Stimulated activated CD4-positive, alpha-beta T cell treated with anti-CD3 and anti-CD28 coated beads, Interleukin-15, amount 100 ng/mL, for 48 hours (primary cell): ENCODE results near the gene GSPT1.
A peak's percentile ranks its signal among the peaks of the same experiment; 100 is the strongest.
"Not testable (repeated sequence)": the region's sequence is repeated elsewhere in the genome, so short reads cannot be mapped to it uniquely, and the experiment has no call there.

Experiments
- DNase-seq, 2 donors: peaks; one replicate each; pipeline ENCODE4 v3.0.0-alpha.2; 2020; ENCODE audit warnings: low read depth in 2 of 2

Gene GSPT1

DNA sequence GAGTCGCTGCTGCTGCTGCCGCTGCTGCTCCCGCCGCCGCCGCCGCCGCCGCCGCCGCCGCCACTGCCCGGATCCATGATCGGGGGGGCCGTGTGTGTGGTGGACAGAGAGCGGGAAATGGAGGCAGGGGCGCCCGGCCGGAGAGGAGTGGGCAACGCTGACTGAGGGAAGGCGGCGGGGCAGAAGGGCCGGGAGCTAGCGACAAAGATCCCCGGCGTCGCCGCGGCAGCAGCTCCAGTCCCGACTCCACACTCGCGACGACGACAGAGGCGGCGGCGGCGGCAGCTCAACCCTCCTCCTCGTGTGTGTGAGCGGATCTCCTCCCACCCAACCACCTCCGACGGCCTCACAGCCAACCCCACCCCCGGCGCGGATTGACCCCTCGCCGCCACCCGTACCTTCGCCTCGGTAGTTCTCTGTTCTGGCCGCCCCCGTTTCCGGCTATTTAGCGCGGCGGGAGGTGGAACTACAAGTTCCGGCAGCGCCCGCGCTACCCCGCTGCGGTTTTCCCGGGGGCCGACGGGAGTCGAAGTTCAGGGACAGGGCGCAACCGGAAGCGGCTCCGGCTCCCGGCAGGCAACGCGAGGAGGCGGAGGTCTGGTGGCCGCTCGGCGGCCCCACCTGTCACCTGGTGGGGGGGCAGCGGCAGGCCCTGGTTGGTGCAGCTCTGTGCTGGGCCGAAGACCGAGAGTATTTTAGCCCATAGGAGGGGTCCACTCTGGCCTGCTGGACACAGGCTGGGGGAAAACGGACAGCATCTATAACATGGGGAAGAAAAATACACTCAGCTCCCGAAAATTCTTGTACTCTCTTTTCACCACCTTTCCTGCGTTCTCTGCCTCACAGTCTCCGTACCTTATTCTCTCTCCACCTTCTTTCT, at the start of gene GSPT1:
Gene GSPT1 (minus strand): TSS at position 313 of the 880 bp plus-strand sequence. CDS start 236 bp downstream, at position 77.
- peak; percentile 99 for DNase-seq

DNA sequence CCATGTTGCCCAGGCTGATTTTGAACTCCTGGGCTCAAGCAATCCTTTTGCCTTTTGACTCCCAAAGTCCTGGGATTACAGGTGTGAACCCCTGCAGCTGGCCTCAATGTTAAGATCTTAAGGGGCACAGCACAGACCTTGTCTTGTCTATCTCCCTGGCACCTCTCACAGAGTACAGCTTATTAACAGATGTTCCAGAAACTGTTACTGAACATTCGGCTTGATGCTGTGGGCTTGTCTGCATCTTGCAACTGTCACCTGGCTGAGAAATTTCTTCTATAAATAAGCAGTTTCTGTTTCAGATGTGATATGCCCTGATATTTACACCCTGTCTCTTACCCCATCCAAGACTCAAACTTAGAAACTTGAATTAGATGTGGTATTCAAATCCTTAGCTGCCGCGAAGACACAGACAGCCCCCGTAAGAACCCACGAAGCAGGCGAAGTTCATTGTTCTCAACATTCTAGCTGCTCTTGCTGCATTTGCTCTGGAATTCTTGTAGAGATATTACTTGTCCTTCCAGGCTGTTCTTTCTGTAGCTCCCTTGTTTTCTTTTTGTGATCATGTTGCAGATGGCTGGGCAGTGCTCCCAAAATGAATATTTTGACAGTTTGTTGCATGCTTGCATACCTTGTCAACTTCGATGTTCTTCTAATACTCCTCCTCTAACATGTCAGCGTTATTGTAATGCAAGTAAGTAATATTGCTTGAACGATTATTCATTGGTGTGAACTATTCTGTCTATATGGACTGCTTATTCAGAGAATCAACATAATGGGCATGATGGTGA, 49.2 kb upstream of the GSPT1 start, which contains the start of gene TNFRSF17:
Gene TNFRSF17 (plus strand): TSS at position 450 of the 791 bp plus-strand sequence. CDS start 115 bp downstream, at position 565.
- DNase-seq = no peak

DNA sequence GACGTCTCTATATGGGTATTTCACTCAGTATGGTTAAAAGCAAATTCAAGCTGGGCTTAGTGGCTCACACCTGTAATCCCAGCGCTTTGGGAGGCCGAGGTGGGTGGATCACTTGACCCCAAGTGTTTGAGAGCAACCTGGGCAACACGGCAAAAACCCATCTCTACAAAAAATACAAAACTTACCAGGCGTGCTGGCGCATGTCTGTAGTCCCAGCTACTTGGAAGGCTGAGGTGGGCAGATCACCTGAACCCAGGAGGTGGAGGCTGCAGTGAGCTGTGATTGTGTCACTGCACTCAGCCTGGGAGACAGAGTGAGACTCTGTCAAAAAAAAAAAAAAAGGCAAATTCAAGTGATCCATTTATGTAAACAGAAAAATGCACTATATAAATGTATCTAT, 48.0 kb upstream of the GSPT1 start:
- DNase-seq = no peak

DNA sequence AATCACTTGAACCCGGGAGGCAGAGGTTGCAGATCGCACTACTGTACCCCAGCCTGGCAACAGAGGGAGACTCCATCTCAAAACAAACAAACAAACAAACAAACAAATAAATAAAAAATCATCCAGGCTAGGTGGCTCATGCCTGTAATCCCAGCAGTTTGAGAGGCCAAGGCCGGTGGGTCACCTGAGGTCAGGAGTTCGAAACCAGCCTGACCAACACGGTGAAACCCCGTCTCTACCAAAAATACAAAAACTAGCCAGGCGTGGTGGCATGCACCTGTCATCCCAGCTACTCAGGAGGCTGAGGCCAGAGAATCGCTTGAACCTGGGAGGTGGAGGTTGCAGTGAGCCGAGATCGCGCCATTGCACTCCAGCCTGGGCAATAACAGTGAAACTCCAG, 47.2 kb upstream of the GSPT1 start:
- not testable (repeated sequence) for DNase-seq

DNA sequence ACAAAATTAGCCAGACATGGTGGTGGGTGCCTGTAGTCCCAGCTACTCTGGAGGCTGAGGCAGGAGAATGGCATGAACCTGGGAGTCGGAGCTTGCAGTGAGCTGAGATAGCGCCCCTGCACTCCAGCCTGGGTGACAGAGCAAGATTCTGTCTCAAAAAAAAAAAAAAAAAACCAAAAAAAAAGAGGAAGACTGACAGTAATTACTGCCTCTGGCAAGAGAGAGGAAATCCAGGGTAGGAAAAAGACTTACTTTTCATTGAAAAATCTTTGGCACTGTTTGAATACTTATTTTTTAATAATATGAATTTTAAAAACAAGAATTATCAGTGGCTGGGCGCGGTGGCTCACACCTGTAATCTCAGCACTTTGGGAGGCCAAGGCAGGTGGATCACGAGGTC, 46.7 kb upstream of the GSPT1 start:
- not testable (repeated sequence) for DNase-seq

DNA sequence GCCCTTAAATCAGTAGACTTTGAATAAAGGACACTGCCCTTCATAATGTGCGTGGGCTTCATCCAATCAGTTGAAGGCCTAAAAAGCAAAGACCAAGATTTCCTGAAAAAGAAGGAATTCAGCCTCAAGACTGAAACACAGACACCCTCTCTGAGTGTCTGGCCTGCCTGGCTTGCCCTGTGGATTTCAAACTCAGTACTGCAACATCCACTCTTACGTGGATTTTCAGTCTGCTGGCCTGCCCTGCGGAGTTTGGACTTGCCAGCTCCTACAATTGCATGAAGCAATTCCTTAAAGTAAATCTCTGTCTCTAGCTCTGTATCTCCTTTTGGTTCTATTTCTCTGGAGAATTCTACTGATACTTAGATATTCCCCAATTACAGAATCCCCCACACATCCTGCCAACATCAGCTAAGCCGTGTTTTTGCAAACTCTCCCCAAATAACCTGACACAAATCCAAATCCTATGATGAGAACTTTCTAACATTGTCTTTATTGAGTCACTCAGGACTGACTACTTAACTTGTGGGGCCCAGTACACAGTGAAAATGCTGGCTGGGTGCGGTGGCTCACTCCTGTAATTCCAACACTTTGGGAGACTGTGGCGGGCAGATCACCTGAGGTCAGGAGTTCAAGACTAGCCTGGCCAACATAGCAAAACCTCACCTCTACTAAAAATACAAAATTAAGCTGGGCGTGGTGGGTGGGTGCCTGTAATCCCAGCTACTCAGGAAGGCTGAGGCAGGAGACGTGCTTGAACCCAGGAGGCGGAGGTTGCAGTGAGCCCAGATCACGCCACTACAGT, 42.0 kb upstream of the GSPT1 start:
- no peak for DNase-seq

GRCh38 chr16:11956558-11956957, 40.8 kb upstream of the GSPT1 start:
- DNase-seq = no peak

DNA sequence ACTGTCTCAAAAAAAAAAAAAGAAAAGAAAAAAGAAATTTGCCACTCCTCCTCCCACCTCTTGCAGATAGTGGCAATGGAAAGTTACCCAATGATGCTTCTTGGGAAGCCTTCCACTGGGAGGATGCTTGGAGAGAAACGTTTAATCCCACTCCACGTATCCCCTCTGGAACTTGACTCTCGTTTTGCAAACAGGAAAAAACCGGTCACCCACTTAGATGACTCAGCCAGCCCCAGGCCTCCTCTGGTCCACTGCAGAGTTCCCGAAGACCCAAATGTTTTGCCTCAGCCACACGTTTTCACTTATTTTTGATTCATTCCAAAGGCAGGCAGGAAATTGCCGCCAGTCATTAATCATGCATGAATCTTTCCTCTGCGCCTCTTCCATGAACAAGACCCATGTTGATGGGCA, 40.0 kb upstream of the GSPT1 start:
- no peak for DNase-seq

- DNase-seq = not testable (repeated sequence)
Measured at GRCh38 chr16:11953576-11953975, 37.8 kb upstream of the GSPT1 start.

GRCh38 chr16:11950388-11950787, 34.6 kb upstream of the GSPT1 start:
- no peak for DNase-seq

- DNase-seq = no peak
Measured at GRCh38 chr16:11949527-11949926, 33.8 kb upstream of the GSPT1 start.

DNA sequence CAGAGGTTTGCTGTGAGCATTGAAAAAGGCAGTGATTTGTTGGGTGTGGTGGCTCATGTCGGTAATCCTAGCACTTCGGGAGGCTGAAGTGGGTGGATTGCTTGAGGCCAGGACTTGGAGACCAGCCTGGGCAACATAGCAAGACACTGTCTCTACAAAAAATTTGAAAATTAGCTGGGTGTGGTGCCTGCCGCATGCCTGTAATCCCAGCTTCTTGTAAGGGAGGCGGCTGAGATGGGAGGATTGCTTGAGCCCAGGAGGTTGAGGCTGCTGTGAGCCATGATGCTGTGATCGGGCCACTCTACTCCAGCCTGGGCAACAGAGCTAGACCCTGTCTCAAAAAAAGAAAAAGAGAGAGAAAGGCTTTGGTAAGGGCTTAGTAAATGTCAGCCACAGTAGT, 33.1 kb upstream of the GSPT1 start:
- DNase-seq = no peak

GRCh38 chr16:11946433-11946832, 30.7 kb upstream of the GSPT1 start:
- DNase-seq = no peak

- DNase-seq = not testable (repeated sequence)
Measured at GRCh38 chr16:11941945-11942344, 26.2 kb upstream of the GSPT1 start, which contains the start of gene NPIPB2. Gene NPIPB2 (minus strand): TSS chr16:11942045. CDS start chr16:11942045, 0 bp downstream.

DNA sequence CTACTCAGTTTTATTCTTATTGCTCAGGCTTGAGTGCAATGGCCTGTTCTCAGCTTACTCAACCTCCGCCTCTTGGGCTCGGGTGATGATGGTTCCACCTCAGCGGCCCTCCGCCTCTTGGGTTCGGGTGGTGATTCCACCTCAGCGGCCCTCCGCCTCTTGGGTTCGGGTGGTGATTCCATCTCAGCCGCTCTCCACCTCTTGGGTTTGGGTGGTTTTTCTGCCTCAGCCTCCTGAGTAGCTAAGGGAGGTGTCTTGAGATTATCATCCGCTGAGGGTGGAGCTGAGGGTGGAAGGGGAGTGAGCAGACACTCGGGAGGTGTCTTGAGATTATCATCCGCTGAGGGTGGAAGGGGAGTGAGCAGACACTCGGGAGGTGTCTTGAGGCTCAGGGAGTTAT, 11.6 kb upstream of the GSPT1 start:
- DNase-seq = not testable (repeated sequence)

GRCh38 chr16:11924046-11924445, 8.3 kb upstream of the GSPT1 start:
- not testable (repeated sequence) for DNase-seq

- DNase-seq = no peak
Measured at GRCh38 chr16:11916524-11917285, 949 bp upstream of the GSPT1 start.

- DNase-seq = peak in 1 of 2 donors; percentile 34
Measured at GRCh38 chr16:11915114-11915643, 577 bp downstream of the GSPT1 start.

DNA sequence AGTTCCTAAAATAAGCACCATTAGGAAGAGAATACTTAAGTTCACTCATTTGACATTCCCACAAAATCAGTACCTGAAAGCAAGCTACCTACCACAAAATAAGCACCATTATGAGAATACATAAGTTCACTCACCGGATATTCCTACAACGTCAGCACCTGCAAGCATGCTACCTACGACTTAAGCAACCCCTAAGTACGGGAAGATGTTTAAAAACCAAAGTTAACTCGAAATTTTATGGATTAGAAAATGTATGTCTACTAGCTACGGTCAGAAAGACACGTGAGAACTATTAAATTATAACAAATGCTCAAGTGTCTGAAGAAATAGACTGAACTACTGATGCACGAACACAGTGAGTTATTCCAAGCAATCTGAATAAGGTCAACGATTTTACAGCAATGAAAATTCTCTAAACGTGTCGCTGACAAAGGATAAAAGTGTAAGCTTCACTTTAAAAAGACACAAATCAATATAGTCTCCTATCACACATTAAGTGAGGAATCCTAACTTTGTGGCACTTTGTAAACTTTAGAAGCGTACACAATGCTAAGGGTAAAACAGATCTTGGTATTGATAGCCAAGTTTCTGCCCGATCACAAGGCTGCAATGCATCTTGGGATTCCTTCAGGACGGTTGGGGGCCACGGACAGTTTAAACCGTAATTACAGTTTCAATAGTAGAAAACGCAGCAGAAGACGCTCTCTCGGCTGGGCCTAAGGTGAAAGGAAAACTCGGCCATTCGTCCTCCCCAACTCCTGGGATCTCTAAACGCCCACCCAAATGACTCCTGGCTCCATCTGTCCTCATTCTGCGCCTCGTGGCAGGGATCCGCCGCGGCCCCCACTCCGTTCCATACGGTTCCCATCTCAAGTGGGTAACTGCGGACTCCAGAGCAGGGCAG, 1.3 kb downstream of the GSPT1 start:
- DNase-seq = peak in 1 of 2 donors; percentile 25
